Ovary (tissue), 9 donors: ENCODE results near the gene OSBPL9. TPM values are rescaled to one million over a fixed set of nuclear protein-coding genes. Genes with fewer than 3 reads are reported as not detected.

Experiments used
- DNase-seq, 5 donors: peaks; one replicate each; pipeline ENCODE4 v3.0.0-alpha.2; 2019 to 2020
- H3K27ac ChIP-seq, 2 donors: fragments of 200-600 bp; one replicate each; pipeline versions ENCODE4 v1.5.1 to v1.8.0; 2019 to 2022
- H3K27me3 ChIP-seq: fragments of 200-600 bp; one replicate; pipeline ENCODE4 v1.8.0; 2022
- H3K36me3 ChIP-seq: fragments of 200-600 bp; sonication (generic); one replicate; pipeline ENCODE4 v1.5.1; 2019
- H3K4me1 ChIP-seq: one replicate; pipeline ENCODE4 v1.8.1; 2013; ENCODE audit warnings: mild to moderate bottlenecking, moderate library complexity; ENCODE audit not compliant: insufficient read depth
- H3K4me3 ChIP-seq: fragments of 200-600 bp; sonication (generic); one replicate; pipeline ENCODE4 v1.5.1; 2017
- H3K9me3 ChIP-seq, 2 donors: fragments of 200-600 bp in 1 of 2; sonication (generic) in 1 of 2; one replicate each; pipeline versions ENCODE4 v1.5.1 to v1.8.1; 2013 to 2019; ENCODE audit warnings: mild to moderate bottlenecking in 1 of 2, moderate library complexity in 1 of 2
- EP300 ChIP-seq: sonication (generic); formaldehyde crosslinking; IDR thresholded peaks from one replicate; pipeline ENCODE4 v1.6.1; 2017; ENCODE audit warnings: antibody characterized with exemption
- POLR2A ChIP-seq: fragments of 450-650 bp; IDR thresholded peaks from one replicate; pipeline ENCODE4 v1.6.1; 2017; ENCODE audit warnings: antibody characterized with exemption, mild to moderate bottlenecking, moderate library complexity
- WGBS, 3 donors: extraction: QIAGEN DNeasy Blood & Tissue Kit in 1 of 3; methylation state at CpG; one replicate each; pipeline versions ENCODE4 v1.1.5 to v1.1.7; 2013 to 2017; 5-methylcytosine and 5-hydroxymethylcytosine counted together
- intact Hi-C, 4 donors: fragments of 100-400 bp; cut with DNase I; formaldehyde crosslinking; loops; one replicate each; pipeline versions ENCODE4 v1.11.0 to v1.15.1; 2022 to 2023
- polyA plus RNA-seq, 2 donors: library from polyadenylated mRNA; stranded (reverse); fragments of 200-250 nt in 1 of 2; fragments of 350-450 nt in 1 of 2; fragmentation: Illumina TruSeq in 1 of 2; extraction: RNeasy Lipid Tissue Mini Kit (QIAGEN cat#74804) in 1 of 2; gene quantifications; one replicate each; pipeline ENCODE4 v1.2.3, GENCODE V29; 2013 to 2014
- total RNA-seq, 7 donors: library from RNA; depleted of rRNA in 2 of 7; stranded (reverse); fragments of >200 nt in 2 of 7; fragmentation: NEBNext Ultra II Directional in 3 of 7; extraction: Animal tissue kit (Norgen Biotek cat#: 25700) in 3 of 7; gene quantifications; one replicate each; pipeline versions ENCODE4 v1.1.0 to v1.2.4, GENCODE V29; 2016 to 2023
- TF ChIP-seq, protein P1 (sequence below), 3 donors: fragments of 450-650 bp in 2 of 3; fragments of 200-600 bp in 1 of 3; IDR thresholded peaks; one replicate each; pipeline versions ENCODE4 v1.5.1 to v1.8.0; 2016 to 2022; ENCODE audit warnings: antibody characterized with exemption in 3 of 3, mild to moderate bottlenecking in 1 of 3
- donor health status: DM: no; HTN: no; CAD: no; lungs with moderate emphysema.
- donor health status: DM: no; HTN: no; CAD: no.
- donor health status: Bipolar disorder and iron deficiency.
- donor health status: DM: yes; HTN: yes; CAD: no.
- donor health status: DM: no; HTN: no; CAD: no.
- donor health status: DM: yes; HTN: yes; CAD: no.

Gene OSBPL9
- total and polyA plus RNA-seq, 9 donors: 53.1 to 92.4 (median 72.6) TPM

DNA sequence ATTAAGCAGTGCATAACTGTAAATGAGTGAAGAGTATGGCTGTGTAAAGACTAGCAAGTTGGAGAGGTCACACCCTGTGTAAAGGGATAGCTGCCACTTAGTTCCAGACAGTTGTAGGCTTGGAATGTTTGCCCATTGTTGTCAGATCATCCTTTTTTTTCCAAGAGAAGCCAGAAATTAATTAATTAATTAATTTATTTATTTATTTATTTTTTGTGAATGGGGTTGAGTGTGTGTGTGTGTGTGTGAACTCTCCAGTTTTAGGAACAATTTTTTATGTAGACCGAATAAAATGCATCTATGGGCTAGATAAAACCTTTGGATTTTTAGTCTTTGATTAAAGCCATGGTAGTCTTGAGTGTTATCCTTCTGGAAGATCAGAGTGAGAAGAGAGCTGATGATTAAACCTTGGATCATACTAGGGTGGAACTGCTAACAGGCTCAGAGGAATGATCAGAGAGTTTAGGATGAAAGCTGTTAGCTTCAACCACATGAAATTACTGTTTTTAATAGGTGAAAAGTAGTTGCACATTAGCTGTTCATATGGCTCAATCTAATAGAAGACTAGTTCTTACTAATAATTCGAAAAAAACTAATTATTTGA is 58.4 kb downstream of the OSBPL9 start:
- peaks cover 5% of the 10 kb centered on the region for H3K4me1 ChIP-seq
- 96 to 97% (median 97%) methylated on average over 2 of the region's 2 CpGs for WGBS, 3 donors
- no peak for DNase-seq
- intact Hi-C loops: no loop called here
- no peak overlapping the region for H3K27ac ChIP-seq
- H3K36me3 ChIP-seq: no peaks in the 10 kb centered on the region
- H3K9me3 ChIP-seq: no peaks in the 10 kb centered on the region
- TF ChIP-seq, protein P1, sequence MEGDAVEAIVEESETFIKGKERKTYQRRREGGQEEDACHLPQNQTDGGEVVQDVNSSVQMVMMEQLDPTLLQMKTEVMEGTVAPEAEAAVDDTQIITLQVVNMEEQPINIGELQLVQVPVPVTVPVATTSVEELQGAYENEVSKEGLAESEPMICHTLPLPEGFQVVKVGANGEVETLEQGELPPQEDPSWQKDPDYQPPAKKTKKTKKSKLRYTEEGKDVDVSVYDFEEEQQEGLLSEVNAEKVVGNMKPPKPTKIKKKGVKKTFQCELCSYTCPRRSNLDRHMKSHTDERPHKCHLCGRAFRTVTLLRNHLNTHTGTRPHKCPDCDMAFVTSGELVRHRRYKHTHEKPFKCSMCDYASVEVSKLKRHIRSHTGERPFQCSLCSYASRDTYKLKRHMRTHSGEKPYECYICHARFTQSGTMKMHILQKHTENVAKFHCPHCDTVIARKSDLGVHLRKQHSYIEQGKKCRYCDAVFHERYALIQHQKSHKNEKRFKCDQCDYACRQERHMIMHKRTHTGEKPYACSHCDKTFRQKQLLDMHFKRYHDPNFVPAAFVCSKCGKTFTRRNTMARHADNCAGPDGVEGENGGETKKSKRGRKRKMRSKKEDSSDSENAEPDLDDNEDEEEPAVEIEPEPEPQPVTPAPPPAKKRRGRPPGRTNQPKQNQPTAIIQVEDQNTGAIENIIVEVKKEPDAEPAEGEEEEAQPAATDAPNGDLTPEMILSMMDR (IDR thresholded peaks at IDR 0.05): no peak
- no peak for TF ChIP-seq POLR2A
- no peak overlapping the region for H3K4me3 ChIP-seq
- no peaks in the 10 kb centered on the region for H3K27me3 ChIP-seq

DNA sequence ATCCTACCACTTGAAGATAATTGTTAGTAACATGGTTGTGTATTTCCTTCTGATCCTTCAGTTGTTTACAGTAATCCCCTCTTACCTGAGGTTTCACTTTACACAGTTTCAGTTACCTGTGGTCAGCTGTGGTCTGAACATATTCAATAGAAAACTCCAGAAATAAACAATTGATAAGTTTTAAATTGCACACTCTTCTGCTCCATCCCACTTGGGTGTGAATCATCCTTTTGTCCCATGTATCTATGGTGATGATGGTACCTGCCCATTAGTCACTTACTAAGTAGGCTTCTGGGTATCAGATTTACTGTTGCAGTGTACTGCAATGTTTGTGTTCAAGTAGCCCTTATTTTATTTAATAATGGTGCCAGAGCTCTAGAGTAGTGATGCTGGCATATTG is 62.5 kb downstream of the OSBPL9 start:
- TF ChIP-seq POLR2A: no peak
- H3K27me3 ChIP-seq: no peaks in the 10 kb centered on the region
- no peaks in the 10 kb centered on the region for H3K36me3 ChIP-seq
- H3K27ac ChIP-seq: no peak overlapping the region
- intact Hi-C loops: no loop called here
- DNase-seq: no peak
- no peaks in the 10 kb centered on the region for H3K9me3 ChIP-seq
- peaks cover under 1% of the 10 kb centered on the region for H3K4me1 ChIP-seq
- H3K4me3 ChIP-seq: no peak overlapping the region

DNA sequence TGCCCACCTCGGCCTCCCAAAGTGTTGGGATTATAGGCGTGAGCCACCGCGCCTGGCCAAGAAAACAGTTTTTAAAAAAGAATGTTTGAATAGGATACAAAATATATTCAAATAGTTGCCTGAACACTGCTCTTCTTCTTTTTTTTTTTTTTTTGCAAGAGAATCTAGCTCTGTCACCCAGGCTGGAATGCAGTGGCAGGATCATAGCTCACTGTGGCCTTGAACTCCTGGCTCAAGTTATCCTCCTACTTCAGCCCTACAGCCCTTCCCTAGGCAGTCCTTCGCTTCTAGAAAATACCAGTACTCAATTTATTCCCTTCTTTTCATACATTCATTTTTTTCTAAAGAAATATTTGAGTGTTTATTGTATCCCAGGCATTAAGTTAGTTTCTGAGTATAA is 67.9 kb downstream of the OSBPL9 start:
- Histone ChIP-seq H3K9me3 (no peaks in the 10 kb centered on the region), H3K27me3 (no peaks in the 10 kb centered on the region), H3K27ac (peak overlapping the region in 1 of 2 donors; percentile 52), H3K4me3 (no peak overlapping the region), H3K36me3 (no peaks in the 10 kb centered on the region), H3K4me1 (peaks cover 6% of the 10 kb centered on the region)
- WGBS, 3 donors: 16 to 41% (median 21%) methylated on average over 5 of the region's 5 CpGs
- TF ChIP-seq POLR2A (no peak), EP300 (no peak)
- TF ChIP-seq, protein P1 (IDR thresholded peaks at IDR 0.05): no peak
- intact Hi-C loops: no loop called here
- DNase-seq: peak in 2 of 5 donors; percentile 49 to 54

DNA sequence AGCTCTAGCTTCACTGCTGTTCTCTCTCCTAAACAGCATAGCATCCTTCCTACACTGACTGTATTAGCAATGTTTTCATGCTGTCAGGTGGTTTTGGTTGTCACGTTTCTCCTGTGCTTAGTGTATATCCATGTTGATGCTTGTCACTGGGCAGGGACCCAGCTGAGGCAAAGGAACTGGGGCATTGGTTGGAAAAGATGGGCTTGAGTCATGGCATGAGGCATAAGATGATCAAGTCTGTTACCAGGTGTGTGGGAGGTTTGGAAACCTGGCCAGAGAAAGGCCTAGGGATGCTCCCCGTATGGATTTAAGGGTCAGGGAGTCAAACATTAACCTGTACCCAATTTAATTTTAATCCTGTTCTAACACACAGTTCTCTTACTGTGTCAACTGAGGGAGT is 69.6 kb downstream of the OSBPL9 start:
- no peak for DNase-seq
- Histone ChIP-seq H3K36me3 (no peaks in the 10 kb centered on the region), H3K4me3 (no peak overlapping the region), H3K27me3 (no peaks in the 10 kb centered on the region), H3K27ac (peak overlapping the region in 1 of 2 donors; percentile 21), H3K9me3 (no peaks in the 10 kb centered on the region), H3K4me1 (peaks cover 6% of the 10 kb centered on the region)
- intact Hi-C loops: no loop called here
- TF ChIP-seq POLR2A: no peak
- TF ChIP-seq, protein P1 (IDR thresholded peaks at IDR 0.05): no peak
- TF ChIP-seq EP300: no peak
- 33 to 44% (median 37%) methylated on average over 2 of the region's 2 CpGs for WGBS, 3 donors

DNA sequence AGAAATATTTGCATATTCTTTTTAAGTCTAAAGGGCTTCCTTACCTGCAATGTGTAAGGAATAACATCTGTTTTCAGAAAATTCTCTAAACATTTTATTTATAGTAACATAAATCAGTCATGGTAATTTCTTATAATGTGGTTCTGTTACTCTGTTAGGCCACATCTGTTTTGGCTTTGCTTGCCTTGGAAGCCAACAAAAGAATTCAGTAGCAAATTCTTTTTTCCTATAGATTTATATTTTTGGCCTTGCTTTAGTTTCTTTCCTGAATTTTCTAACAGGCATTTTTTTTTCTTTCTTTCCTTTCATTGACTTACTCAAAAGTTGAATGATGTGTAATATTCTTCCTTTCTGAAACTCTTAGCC is 72.2 kb downstream of the OSBPL9 start:
- no peak for TF ChIP-seq POLR2A
- TF ChIP-seq, protein P1 (IDR thresholded peaks at IDR 0.05): no peak
- Histone ChIP-seq H3K36me3 (no peaks in the 10 kb centered on the region), H3K27ac (peak overlapping the region; percentile 1 to 29), H3K27me3 (no peaks in the 10 kb centered on the region), H3K9me3 (no peaks in the 10 kb centered on the region), H3K4me3 (no peak overlapping the region), H3K4me1 (peaks cover 9% of the 10 kb centered on the region)
- DNase-seq: no peak
- intact Hi-C loops: no loop called here
